Mononuclear cell (primary cell): ENCODE data around the gene CACNA1B. TPM values are rescaled to one million over a fixed set of nuclear protein-coding genes. Genes with fewer than 3 reads are reported as not detected.

Experiments
- H3K27me3 ChIP-seq: 2 replicates; pipeline ENCODE4 v1.6.0; 2011; ENCODE audit warnings: low read length, control low read depth; ENCODE audit not compliant: insufficient read depth
- H3K4me1 ChIP-seq: 2 replicates; pipeline ENCODE4 v1.5.1; 2011; ENCODE audit warnings: mild to moderate bottlenecking, low read length, control low read depth; ENCODE audit not compliant: insufficient read depth
- H3K4me3 ChIP-seq: 2 replicates; pipeline ENCODE4 v1.5.1; 2011; ENCODE audit warnings: mild to moderate bottlenecking, low read length, moderate library complexity
- H3K9me3 ChIP-seq: 2 replicates; pipeline ENCODE4 v1.5.1; 2011; ENCODE audit warnings: low read depth, mild to moderate bottlenecking, control low read depth, low read length
- total RNA-seq: library from RNA; depleted of rRNA; stranded (reverse); fragments of >200 nt; gene quantifications from one replicate; pipeline ENCODE4 v1.2.3, GENCODE V29; 2012

The CACNA1B gene
- total RNA-seq, 1 donor, result under 0.01 TPM

DNA sequence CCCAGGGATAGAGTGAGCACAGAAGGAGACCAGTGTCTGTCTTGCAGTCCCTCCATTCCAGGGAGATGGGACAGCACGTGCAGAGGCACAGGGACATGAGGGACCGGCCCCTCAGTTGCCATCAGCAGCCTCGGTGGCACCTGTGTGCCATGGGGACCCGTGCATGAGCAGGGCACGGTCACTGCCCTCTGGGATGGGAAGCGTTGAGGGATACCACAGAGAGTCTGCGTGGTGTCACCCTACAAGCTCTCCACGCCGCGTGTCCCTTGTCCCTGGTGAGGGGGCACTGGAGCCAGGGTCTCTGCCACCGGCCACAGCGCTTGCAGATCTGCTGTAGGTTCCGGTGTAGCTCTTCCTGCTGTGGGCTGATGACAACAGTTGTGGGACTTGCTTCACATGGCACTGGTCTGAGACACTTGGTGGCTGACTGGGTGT, 108.1 kb downstream of the CACNA1B start:
- Histone ChIP-seq H3K9me3 (no peaks in the 10 kb centered on the region), H3K27me3 (no peaks in the 10 kb centered on the region), H3K4me3 (no peak overlapping the region), H3K4me1 (no peaks in the 10 kb centered on the region)

GRCh38 chr9:137986268-137987099, 108.9 kb downstream of the CACNA1B start:
- no peak overlapping the region for H3K4me3 ChIP-seq
- no peaks in the 10 kb centered on the region for H3K4me1 ChIP-seq
- H3K27me3 ChIP-seq, result no peaks in the 10 kb centered on the region
- H3K9me3 ChIP-seq, result no peaks in the 10 kb centered on the region

DNA sequence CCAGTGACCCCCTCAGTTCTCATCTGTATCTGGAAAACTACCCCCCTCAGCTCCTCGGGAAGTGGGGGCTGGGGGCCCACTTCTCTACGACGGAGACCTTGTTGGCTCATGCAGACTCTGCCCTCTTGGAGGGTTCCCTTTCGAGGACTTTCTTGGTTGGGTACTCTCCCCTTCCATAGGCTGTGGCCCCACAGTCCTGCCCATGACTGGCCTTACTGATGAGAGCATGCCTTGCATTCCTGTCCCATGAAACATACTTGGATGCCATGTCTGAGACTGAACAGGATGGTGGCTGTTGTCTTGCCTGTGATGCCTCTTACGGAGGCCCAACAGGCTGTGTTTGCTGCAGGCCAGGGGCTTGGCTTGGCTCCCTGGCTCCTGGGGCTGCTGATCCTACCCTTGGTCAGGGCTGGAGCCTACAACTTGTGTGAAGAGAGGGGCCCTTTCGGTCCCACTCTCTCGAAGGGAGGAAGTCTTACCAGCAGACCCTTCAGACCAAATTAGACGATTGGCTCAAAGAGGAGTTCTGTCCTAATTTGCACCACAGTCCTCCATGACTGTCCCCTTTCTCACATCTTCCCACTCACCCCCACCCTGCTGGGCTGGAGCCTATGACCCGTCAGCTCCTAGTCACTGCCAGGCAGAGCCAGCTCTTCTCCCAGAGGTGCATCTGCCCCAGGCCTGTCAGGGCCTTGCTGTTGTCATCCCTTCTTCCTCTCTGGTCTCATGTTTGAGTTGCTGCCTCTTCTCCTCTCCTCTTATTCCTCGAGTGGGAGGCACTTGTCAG, 109.9 kb downstream of the CACNA1B start:
- Histone ChIP-seq H3K4me1 (no peaks in the 10 kb centered on the region), H3K4me3 (no peak overlapping the region), H3K9me3 (no peaks in the 10 kb centered on the region), H3K27me3 (no peaks in the 10 kb centered on the region)

GRCh38 chr9:137988051-137988450, 110.5 kb downstream of the CACNA1B start:
- no peaks in the 10 kb centered on the region for H3K4me1 ChIP-seq
- H3K27me3 ChIP-seq, result peaks cover 2% of the 10 kb centered on the region
- H3K4me3 ChIP-seq, result no peak overlapping the region
- no peaks in the 10 kb centered on the region for H3K9me3 ChIP-seq

- Histone ChIP-seq H3K4me3 (no peak overlapping the region), H3K4me1 (no peaks in the 10 kb centered on the region), H3K27me3 (peaks cover 2% of the 10 kb centered on the region), H3K9me3 (no peaks in the 10 kb centered on the region)
Observed at GRCh38 chr9:137988701-137989100, 111.1 kb downstream of the CACNA1B start.

GRCh38 chr9:137989156-137989555, 111.6 kb downstream of the CACNA1B start:
- Histone ChIP-seq H3K27me3 (peaks cover 2% of the 10 kb centered on the region), H3K4me1 (no peaks in the 10 kb centered on the region), H3K4me3 (no peak overlapping the region), H3K9me3 (no peaks in the 10 kb centered on the region)

GRCh38 chr9:137989999-137990715, 112.6 kb downstream of the CACNA1B start:
- H3K4me1 ChIP-seq, result no peaks in the 10 kb centered on the region
- H3K4me3 ChIP-seq, result no peak overlapping the region
- H3K27me3 ChIP-seq, result peaks cover 2% of the 10 kb centered on the region
- H3K9me3 ChIP-seq, result no peaks in the 10 kb centered on the region

- H3K9me3 ChIP-seq, result no peaks in the 10 kb centered on the region
- H3K4me1 ChIP-seq, result no peaks in the 10 kb centered on the region
- no peak overlapping the region for H3K4me3 ChIP-seq
- no peaks in the 10 kb centered on the region for H3K27me3 ChIP-seq
Observed at GRCh38 chr9:138003485-138004190, 126.1 kb downstream of the CACNA1B start.

DNA sequence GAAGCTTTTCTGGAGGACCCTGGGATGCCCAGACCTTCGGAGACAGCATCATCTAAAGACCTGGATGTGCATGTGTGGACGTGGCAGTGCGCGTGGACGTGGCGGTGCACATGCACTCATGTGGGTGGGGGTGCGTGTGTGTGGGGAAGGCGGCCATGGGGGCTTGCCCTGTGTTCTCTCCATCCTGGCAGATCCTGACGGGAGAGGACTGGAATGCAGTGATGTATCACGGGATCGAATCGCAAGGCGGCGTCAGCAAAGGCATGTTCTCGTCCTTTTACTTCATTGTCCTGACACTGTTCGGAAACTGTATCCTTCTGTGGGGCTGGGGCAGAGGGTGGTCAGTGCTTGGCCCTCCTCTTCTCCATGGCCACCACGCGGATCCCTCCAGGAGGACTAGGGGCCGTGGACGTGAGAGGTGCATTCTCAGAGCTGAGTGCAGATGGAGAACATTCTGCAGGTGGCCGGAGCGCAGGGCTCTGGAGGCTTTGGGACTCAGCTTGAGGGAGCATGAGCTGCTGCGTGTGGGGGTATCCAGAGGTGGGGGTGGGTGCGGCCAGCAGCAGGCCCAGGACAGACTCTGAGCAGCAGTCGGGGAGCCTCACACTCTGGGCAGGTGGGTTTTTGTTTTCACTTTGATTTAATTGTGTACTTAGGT, 129.1 kb downstream of the CACNA1B start:
- H3K4me1 ChIP-seq, result no peaks in the 10 kb centered on the region
- H3K9me3 ChIP-seq, result no peaks in the 10 kb centered on the region
- no peak overlapping the region for H3K4me3 ChIP-seq
- no peaks in the 10 kb centered on the region for H3K27me3 ChIP-seq

GRCh38 chr9:138007566-138007917, 130.0 kb downstream of the CACNA1B start:
- no peaks in the 10 kb centered on the region for H3K27me3 ChIP-seq
- no peaks in the 10 kb centered on the region for H3K9me3 ChIP-seq
- no peaks in the 10 kb centered on the region for H3K4me1 ChIP-seq
- H3K4me3 ChIP-seq, result no peak overlapping the region

DNA sequence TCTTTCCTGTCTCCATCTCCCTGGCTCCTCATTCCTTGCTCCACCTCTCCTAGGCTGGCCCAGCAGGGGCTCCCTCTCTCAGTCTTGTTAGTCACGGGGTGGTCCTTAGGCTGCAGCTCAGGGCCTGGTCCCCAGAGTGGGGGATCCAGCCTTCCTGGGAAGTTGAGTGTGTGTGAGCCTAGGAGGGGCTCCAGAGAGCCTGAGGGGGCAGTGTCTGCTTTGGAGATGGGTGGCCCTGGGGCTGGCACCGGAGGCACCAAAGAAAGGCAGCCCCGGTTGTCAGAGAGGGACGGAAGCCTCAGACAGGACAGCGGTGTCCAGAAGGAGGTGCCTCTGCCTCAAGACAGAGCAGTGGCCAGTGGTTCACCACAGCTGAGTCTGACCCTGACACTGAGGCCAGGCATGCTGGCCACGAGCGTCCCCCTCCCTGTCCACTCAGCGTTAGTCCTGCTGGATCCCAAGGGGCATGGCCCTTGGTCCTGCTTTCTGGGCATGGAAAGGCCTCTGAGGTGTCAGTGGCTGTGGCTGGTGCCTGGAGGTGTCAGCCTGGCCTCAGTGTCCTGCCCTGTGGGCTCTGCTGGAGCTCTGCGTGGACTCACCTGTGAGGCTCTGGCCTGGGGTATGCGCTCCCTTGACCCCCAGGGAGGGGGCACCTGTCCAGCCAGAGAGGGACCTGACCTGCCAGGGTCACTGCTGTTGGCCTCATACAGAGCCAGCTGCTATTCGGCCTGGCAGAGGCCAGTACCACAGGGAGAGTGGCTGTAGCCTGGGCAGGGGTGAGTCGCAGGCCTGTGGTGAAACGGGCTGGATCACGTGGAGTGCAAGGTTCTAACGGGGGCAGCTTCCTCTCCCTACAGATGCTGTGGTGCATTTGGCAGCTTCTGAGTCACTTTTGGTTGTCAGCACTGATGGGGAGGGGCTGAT, 130.6 kb downstream of the CACNA1B start:
- H3K9me3 ChIP-seq, result no peaks in the 10 kb centered on the region
- H3K4me1 ChIP-seq, result no peaks in the 10 kb centered on the region
- no peak overlapping the region for H3K4me3 ChIP-seq
- H3K27me3 ChIP-seq, result no peaks in the 10 kb centered on the region

DNA sequence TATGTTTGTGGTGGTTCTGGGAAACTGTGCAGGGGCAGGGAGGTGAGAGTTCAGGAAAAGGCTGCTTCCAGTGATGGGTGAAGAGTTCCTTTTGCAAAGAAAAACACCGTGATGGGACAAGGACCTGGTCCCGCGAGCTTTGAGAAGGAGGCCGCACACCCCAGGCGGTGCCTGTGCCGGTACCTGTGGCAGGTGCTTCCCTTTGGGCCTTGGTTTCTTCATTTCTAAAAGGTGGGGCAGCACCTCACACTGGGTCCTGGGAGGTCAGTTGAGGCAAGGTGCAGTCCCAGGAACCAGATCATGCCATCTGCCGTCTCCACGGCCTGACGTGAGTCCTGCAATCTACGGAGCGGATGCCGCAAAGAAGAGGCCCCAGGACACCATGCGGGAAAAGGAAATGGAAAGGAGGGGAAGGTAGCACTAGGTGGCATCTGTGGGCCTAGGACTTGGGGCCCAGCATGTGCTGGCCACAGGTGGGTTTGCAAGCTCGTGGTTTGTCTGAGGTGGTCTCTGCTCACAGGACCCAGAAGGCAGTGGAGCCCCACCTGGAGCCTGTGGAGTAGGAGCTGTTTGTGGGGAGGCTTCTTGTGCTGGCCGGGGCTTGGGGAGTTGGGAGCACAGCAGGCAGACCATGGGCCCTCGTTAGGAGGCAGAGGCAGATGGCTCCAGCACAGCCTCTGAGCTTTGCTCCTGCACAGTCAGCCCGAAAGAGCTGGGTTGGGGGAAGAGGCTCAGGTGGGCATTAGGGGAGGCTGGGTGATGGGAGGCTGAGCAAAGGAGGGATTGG, 131.6 kb downstream of the CACNA1B start:
- Histone ChIP-seq H3K4me1 (no peaks in the 10 kb centered on the region), H3K4me3 (no peak overlapping the region), H3K27me3 (no peaks in the 10 kb centered on the region), H3K9me3 (no peaks in the 10 kb centered on the region)
